IMR-90 (cell line): ENCODE data around the gene EYS. TPM values are rescaled to one million over a fixed set of nuclear protein-coding genes. Genes with fewer than 3 reads are reported as not detected.

Experiments used
- ATAC-seq: fragments of 200-7000 bp; cut with Tn5 transposase; 2 replicates; pipeline ENCODE4 v1.9.1; 2020; ENCODE audit warnings: low read depth, mild to moderate bottlenecking, moderate library complexity
- BruUV-seq: library from RNA; stranded (reverse); fragments of 400-500 nt; replicated peaks from 2 replicates; lab custom pipeline; 2021; lab: Mats Ljungman, UMichigan
- CTCF ChIA-PET: fragments of 300-600 bp; formaldehyde crosslinking; extraction: SDS; loops from one replicate; lab custom pipeline; 2021; ENCODE audit warnings: antibody characterized with exemption; lab: Yijun Ruan, JAX
- POLR2A ChIA-PET: fragments of 300-600 bp; sonication (Branson Sonifier 250); formaldehyde crosslinking; loops from one replicate; lab custom pipeline; 2022; ENCODE audit warnings: antibody characterized with exemption; ENCODE audit not compliant: unreplicated experiment; lab: Charles Lee
- DNase-seq: peaks from one replicate; pipeline ENCODE4 v3.0.0; 2013
- H2AFZ ChIP-seq: replicated peaks from 2 replicates; pipeline ENCODE3; 2013; ENCODE audit warnings: low read length, mild to moderate bottlenecking; ENCODE audit not compliant: poor library complexity
- H2AK5ac ChIP-seq: 2 replicates; pipeline ENCODE4 v1.6.1; 2013; ENCODE audit warnings: low read depth, low read length, inconsistent platforms
- H2AK9ac ChIP-seq: replicated peaks from 2 replicates; pipeline ENCODE3; 2013; ENCODE audit warnings: mild to moderate bottlenecking, low read depth, low read length, moderate library complexity; ENCODE audit not compliant: poor library complexity
- H2BK120ac ChIP-seq: 2 replicates; pipeline ENCODE4 v1.6.1; 2013; ENCODE audit warnings: low read depth, low read length, inconsistent platforms
- H2BK15ac ChIP-seq: 3 replicates; pipeline ENCODE4 v1.6.1; 2013; ENCODE audit warnings: low read depth, low read length, inconsistent platforms
- H2BK20ac ChIP-seq: 2 replicates; pipeline ENCODE4 v1.6.1; 2013; ENCODE audit warnings: low read depth, mild to moderate bottlenecking, inconsistent platforms, low read length, moderate library complexity
- H2BK5ac ChIP-seq: 2 replicates; pipeline ENCODE4 v1.6.1; 2013; ENCODE audit warnings: mild to moderate bottlenecking, low read depth, low read length, inconsistent platforms; ENCODE audit not compliant: poor library complexity, severe bottlenecking
- H3K14ac ChIP-seq: replicated peaks from 2 replicates; pipeline ENCODE4 v1.6.1; 2013; ENCODE audit warnings: low read depth, low read length, inconsistent platforms
- H3K18ac ChIP-seq: 2 replicates; pipeline ENCODE4 v1.6.1; 2013; ENCODE audit warnings: low read depth, low read length, control low read depth
- H3K23ac ChIP-seq: 2 replicates; pipeline ENCODE4 v1.6.1; 2013; ENCODE audit warnings: low read depth, low read length, inconsistent platforms
- H3K27ac ChIP-seq: 2 replicates; pipeline ENCODE4 v1.5.1; 2013; ENCODE audit warnings: mild to moderate bottlenecking, control low read depth, low read length; ENCODE audit not compliant: insufficient read depth
- H3K27me3 ChIP-seq: 2 replicates; pipeline ENCODE4 v1.6.1; 2013; ENCODE audit warnings: low read length; ENCODE audit not compliant: control insufficient read depth, insufficient read depth
- H3K36me3 ChIP-seq: 2 replicates; pipeline ENCODE4 v1.6.1; 2013; ENCODE audit warnings: low read length, mixed read lengths; ENCODE audit not compliant: control insufficient read depth, insufficient read depth
- H3K4ac ChIP-seq: 2 replicates; pipeline ENCODE4 v1.6.1; 2013; ENCODE audit warnings: low read depth, low read length, inconsistent platforms
- H3K4me1 ChIP-seq: 2 replicates; pipeline ENCODE4 v1.6.1; 2013; ENCODE audit warnings: low read length, mixed read lengths; ENCODE audit not compliant: control insufficient read depth, insufficient read depth
- H3K4me2 ChIP-seq: 2 replicates; pipeline ENCODE4 v1.6.1; 2013; ENCODE audit warnings: low read depth, mild to moderate bottlenecking, control low read depth, low read length, moderate library complexity
- H3K4me3 ChIP-seq: 2 replicates; pipeline ENCODE4 v1.5.1; 2013; ENCODE audit warnings: low read depth, mild to moderate bottlenecking, control low read depth, low read length, moderate library complexity; ENCODE audit not compliant: insufficient read depth
- H3K56ac ChIP-seq: 2 replicates; pipeline ENCODE4 v1.6.1; 2013; ENCODE audit warnings: low read length, inconsistent platforms; ENCODE audit not compliant: insufficient read depth; ENCODE audit errors: extremely low read depth
- H3K79me1 ChIP-seq, 2 experiments: 2 replicates each; pipeline ENCODE4 v1.6.1; 2013; ENCODE audit warnings: low read length in 2 of 2, inconsistent platforms in 1 of 2, low read depth in 1 of 2
- H3K9ac ChIP-seq: 2 replicates; pipeline ENCODE4 v1.6.1; 2013; ENCODE audit warnings: low read depth, low read length, control low read depth
- H3K9me1 ChIP-seq: 2 replicates; pipeline ENCODE4 v1.6.1; 2013; ENCODE audit warnings: low read length, inconsistent platforms; ENCODE audit not compliant: insufficient read depth
- H3K9me3 ChIP-seq: 2 replicates; pipeline ENCODE4 v1.6.1; 2013; ENCODE audit warnings: low read length; ENCODE audit not compliant: control insufficient read depth, insufficient read depth
- H4K20me1 ChIP-seq: 2 replicates; pipeline ENCODE4 v1.6.1; 2013; ENCODE audit warnings: low read length, inconsistent platforms; ENCODE audit not compliant: insufficient read depth
- H4K5ac ChIP-seq: 2 replicates; pipeline ENCODE4 v1.6.1; 2013; ENCODE audit warnings: mild to moderate bottlenecking, low read depth, low read length, control low read depth
- H4K8ac ChIP-seq, 2 experiments: 2 replicates each; pipeline ENCODE4 v1.6.1; 2013; ENCODE audit warnings: low read depth in 2 of 2, low read length in 2 of 2, control low read depth in 1 of 2, inconsistent platforms in 1 of 2
- H4K91ac ChIP-seq: 2 replicates; pipeline ENCODE4 v1.6.1; 2013; ENCODE audit warnings: low read depth, low read length, inconsistent platforms; ENCODE audit not compliant: insufficient read depth
- BHLHE40 ChIP-seq: fragments of 150-350 bp; IDR thresholded peaks from 2 replicates; pipeline ENCODE4 v1.6.1; 2016; ENCODE audit warnings: mild to moderate bottlenecking, low read depth, low read length
- CEBPB ChIP-seq: IDR thresholded peaks from 2 replicates; pipeline ENCODE4 v1.6.1; 2012; ENCODE audit warnings: low read depth, low read length, improper control_type of control experiment
- CHD1 ChIP-seq: IDR thresholded peaks from 2 replicates; pipeline ENCODE4 v1.6.1; 2012; ENCODE audit warnings: low read depth, low read length, improper control_type of control experiment
- FOS ChIP-seq: fragments of 150-350 bp; IDR thresholded peaks from 2 replicates; pipeline ENCODE4 v1.6.1; 2016; ENCODE audit warnings: low read depth, low read length
- MAFK ChIP-seq: IDR thresholded peaks from 2 replicates; pipeline ENCODE4 v1.6.1; 2012; ENCODE audit warnings: low read depth, low read length, improper control_type of control experiment
- MAZ ChIP-seq: IDR thresholded peaks from 2 replicates; pipeline ENCODE4 v1.6.1; 2012; ENCODE audit warnings: low read depth, mild to moderate bottlenecking, low read length, improper control_type of control experiment, moderate library complexity, borderline replicate concordance
- MXI1 ChIP-seq: IDR thresholded peaks from 2 replicates; pipeline ENCODE4 v1.6.1; 2012; ENCODE audit warnings: low read depth, mild to moderate bottlenecking, low read length, moderate library complexity, borderline replicate concordance
- NFE2L2 ChIP-seq: fragments of 150-350 bp; IDR thresholded peaks from 2 replicates; pipeline ENCODE4 v1.6.1; 2016; ENCODE audit warnings: low read depth, mild to moderate bottlenecking, low read length
- POLR2A ChIP-seq: IDR thresholded peaks from 2 replicates; pipeline ENCODE4 v1.6.1; 2012; ENCODE audit warnings: mild to moderate bottlenecking, low read depth, low read length
- RAD21 ChIP-seq: IDR thresholded peaks from 2 replicates; pipeline ENCODE4 v1.6.1; 2012; ENCODE audit warnings: low read length, improper control_type of control experiment
- RCOR1 ChIP-seq: IDR thresholded peaks from 2 replicates; pipeline ENCODE4 v1.6.1; 2012; ENCODE audit warnings: mild to moderate bottlenecking, low read length, improper control_type of control experiment; ENCODE audit not compliant: insufficient replicate concordance
- RFX5 ChIP-seq: IDR thresholded peaks from 2 replicates; pipeline ENCODE4 v1.8.0; 2012; ENCODE audit warnings: low read depth, mild to moderate bottlenecking, low read length, moderate library complexity
- SMC3 ChIP-seq: fragments of 150-350 bp; IDR thresholded peaks from 2 replicates; pipeline ENCODE4 v1.6.1; 2016; ENCODE audit warnings: low read depth, mild to moderate bottlenecking, antibody characterized with exemption, low read length, moderate library complexity
- WGBS, 2 experiments: methylation state at CpG; one replicate each; pipeline versions ENCODE4 v1.1.5 to v1.1.7; 2013; ENCODE audit warnings: missing lambda C conversion rate in 2 of 2; ENCODE audit not compliant: insufficient read length in 1 of 2; ENCODE audit errors: extremely low coverage in 2 of 2; 5-methylcytosine and 5-hydroxymethylcytosine counted together
- dilution Hi-C: fragments of 300-500 bp; cut with HindIII; formaldehyde crosslinking; loops from one replicate; pipeline ENCODE4 v1.14.3; 2018; ENCODE audit warnings: low sequenced_read_pairs; ENCODE audit not compliant: unreplicated experiment
- in situ Hi-C: fragments of 300-500 bp; cut with MboI; formaldehyde crosslinking; loops from 3 replicates; pipeline ENCODE4 v1.14.3; 2019; ENCODE audit warnings: low sequenced_read_pairs, inconsistent platforms, mixed read lengths
- intact Hi-C: fragments of 100-400 bp; cut with micrococcal nuclease; formaldehyde crosslinking; loops from 2 replicates; pipeline ENCODE4 v1.10.0; 2022
- polyA plus RNA-seq, 3 experiments: library from polyadenylated mRNA; depleted of rRNA; stranded (reverse); fragments of >200 nt; gene quantifications; 2 replicates each; pipeline ENCODE4 v1.2.3, GENCODE V29; 2012; ENCODE audit warnings: low replicate concordance in 1 of 3
- total RNA-seq: library from RNA; depleted of rRNA; stranded (reverse); fragments of >200 nt; gene quantifications from 2 replicates; pipeline ENCODE4 v1.2.3, GENCODE V29; 2012
- TF ChIP-seq, protein P1 (sequence below): conservative IDR thresholded peaks from 2 replicates; pipeline ENCODE4 v1.5.1; 2012; ENCODE audit warnings: mild to moderate bottlenecking, low read depth, low read length, improper control_type of control experiment
- TF ChIP-seq, protein P2 (sequence below): fragments of 150-350 bp; IDR thresholded peaks from 2 replicates; pipeline ENCODE4 v1.6.1; 2016; ENCODE audit warnings: low read depth, mild to moderate bottlenecking, low read length, moderate library complexity, borderline replicate concordance
- TF ChIP-seq, protein P3 (sequence below): fragments of 150-350 bp; IDR thresholded peaks from 2 replicates; pipeline ENCODE4 v1.6.1; 2017; ENCODE audit warnings: mild to moderate bottlenecking, antibody characterized with exemption, low read length, low read depth

Gene EYS
- total and polyA plus RNA-seq, 2 of the 4 experiments (the other 2 are of a cell fraction) = under 0.01 TPM; not detected in 1

DNA sequence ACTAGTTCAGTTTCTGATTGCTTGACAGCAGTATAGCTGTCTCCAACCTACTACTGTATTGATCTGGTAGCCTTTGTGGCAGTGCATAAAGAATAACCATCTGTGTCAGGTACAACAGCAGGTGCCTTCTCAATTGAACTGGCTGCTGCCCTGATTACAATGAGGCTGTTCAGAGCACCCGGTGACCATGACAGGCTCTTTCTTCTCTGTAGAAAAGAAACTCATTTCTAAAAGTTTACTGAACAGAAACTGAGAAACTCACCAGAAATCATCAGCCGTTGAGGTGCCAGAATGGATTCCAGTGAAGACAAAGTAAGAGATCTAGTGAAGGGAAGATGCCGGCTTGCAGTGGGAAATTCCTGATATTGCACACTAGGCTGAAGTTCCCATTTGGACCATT, 1117.1 kb downstream of the EYS start:
- WGBS, 2 experiments = no CpG with 5 or more reads among the region's 3 CpGs
- Histone ChIP-seq H3K36me3 (no peaks in the 10 kb centered on the region), H2AK9ac (no peak overlapping the region), H3K14ac (no peak overlapping the region), H3K27ac (no peak overlapping the region), H2AFZ (no peak overlapping the region), H3K79me1 (no peaks in the 10 kb centered on the region), H3K4me1 (no peaks in the 10 kb centered on the region), H2BK120ac (no peak overlapping the region), H4K8ac (no peak overlapping the region), H2BK5ac (no peak overlapping the region), H4K91ac (no peak overlapping the region), H3K9me1 (no peaks in the 10 kb centered on the region), H2BK20ac (no peak overlapping the region), H3K56ac (no peak overlapping the region), H3K4ac (no peak overlapping the region), H3K4me2 (no peak overlapping the region), H4K5ac (no peak overlapping the region), H3K9ac (no peak overlapping the region), H3K18ac (no peak overlapping the region), H2BK15ac (no peak overlapping the region), H3K9me3 (no peaks in the 10 kb centered on the region), H3K4me3 (no peak overlapping the region), H3K23ac (no peak overlapping the region), H3K27me3 (no peaks in the 10 kb centered on the region), H2AK5ac (no peak overlapping the region), H4K20me1 (no peaks in the 10 kb centered on the region)
- CTCF ChIA-PET = no interaction called here
- TF ChIP-seq NFE2L2 (no peak), MAZ (no peak), CHD1 (no peak), FOS (no peak), MXI1 (no peak), RFX5 (no peak), RCOR1 (no peak), CEBPB (no peak), SMC3 (no peak), BHLHE40 (no peak), RAD21 (no peak), MAFK (no peak), POLR2A (no peak)
- TF ChIP-seq, protein P1, sequence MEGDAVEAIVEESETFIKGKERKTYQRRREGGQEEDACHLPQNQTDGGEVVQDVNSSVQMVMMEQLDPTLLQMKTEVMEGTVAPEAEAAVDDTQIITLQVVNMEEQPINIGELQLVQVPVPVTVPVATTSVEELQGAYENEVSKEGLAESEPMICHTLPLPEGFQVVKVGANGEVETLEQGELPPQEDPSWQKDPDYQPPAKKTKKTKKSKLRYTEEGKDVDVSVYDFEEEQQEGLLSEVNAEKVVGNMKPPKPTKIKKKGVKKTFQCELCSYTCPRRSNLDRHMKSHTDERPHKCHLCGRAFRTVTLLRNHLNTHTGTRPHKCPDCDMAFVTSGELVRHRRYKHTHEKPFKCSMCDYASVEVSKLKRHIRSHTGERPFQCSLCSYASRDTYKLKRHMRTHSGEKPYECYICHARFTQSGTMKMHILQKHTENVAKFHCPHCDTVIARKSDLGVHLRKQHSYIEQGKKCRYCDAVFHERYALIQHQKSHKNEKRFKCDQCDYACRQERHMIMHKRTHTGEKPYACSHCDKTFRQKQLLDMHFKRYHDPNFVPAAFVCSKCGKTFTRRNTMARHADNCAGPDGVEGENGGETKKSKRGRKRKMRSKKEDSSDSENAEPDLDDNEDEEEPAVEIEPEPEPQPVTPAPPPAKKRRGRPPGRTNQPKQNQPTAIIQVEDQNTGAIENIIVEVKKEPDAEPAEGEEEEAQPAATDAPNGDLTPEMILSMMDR = no peak
- TF ChIP-seq, protein P2, sequence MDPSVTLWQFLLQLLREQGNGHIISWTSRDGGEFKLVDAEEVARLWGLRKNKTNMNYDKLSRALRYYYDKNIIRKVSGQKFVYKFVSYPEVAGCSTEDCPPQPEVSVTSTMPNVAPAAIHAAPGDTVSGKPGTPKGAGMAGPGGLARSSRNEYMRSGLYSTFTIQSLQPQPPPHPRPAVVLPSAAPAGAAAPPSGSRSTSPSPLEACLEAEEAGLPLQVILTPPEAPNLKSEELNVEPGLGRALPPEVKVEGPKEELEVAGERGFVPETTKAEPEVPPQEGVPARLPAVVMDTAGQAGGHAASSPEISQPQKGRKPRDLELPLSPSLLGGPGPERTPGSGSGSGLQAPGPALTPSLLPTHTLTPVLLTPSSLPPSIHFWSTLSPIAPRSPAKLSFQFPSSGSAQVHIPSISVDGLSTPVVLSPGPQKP = no peak
- TF ChIP-seq, protein P3, sequence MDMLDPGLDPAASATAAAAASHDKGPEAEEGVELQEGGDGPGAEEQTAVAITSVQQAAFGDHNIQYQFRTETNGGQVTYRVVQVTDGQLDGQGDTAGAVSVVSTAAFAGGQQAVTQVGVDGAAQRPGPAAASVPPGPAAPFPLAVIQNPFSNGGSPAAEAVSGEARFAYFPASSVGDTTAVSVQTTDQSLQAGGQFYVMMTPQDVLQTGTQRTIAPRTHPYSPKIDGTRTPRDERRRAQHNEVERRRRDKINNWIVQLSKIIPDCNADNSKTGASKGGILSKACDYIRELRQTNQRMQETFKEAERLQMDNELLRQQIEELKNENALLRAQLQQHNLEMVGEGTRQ = no peak
- no TSS peak for BruUV-seq
- ATAC-seq (no peak), DNase-seq (no peak)
- POLR2A ChIA-PET = no interaction called here
- in situ Hi-C loops (no loop called here), intact Hi-C loops (no loop called here), dilution Hi-C loops (no loop called here)
